K562 (cell line): ENCODE data around the gene ERAS. TPM values are rescaled to one million over a fixed set of nuclear protein-coding genes. Genes with fewer than 3 reads are reported as not detected.

Experiments used
- ASH1L ChIP-seq: fragments of 450-650 bp; IDR thresholded peaks from 2 replicates; pipeline ENCODE4 v1.6.1; 2018; ENCODE audit warnings: borderline replicate concordance, mild to moderate bottlenecking, low read depth; ENCODE audit not compliant: partially characterized antibody
- MCM3 ChIP-seq: fragments of 450-650 bp; IDR thresholded peaks from 2 replicates; pipeline ENCODE4 v1.6.1; 2016
- MXD1 ChIP-seq: fragments of 250-450 bp; sonication (Bioruptor Pico); IDR thresholded peaks from 2 replicates; pipeline ENCODE4 v1.8.0; 2021; ENCODE audit warnings: borderline replicate concordance, mild to moderate bottlenecking, moderate library complexity; ENCODE audit not compliant: poor library complexity, severe bottlenecking
- NBN ChIP-seq: fragments of 450-650 bp; IDR thresholded peaks from 2 replicates; pipeline ENCODE4 v1.6.1; 2016; ENCODE audit warnings: low read depth, mild to moderate bottlenecking
- PURB ChIP-seq: sonication (generic); formaldehyde crosslinking; IDR thresholded peaks from 2 replicates; pipeline ENCODE4 v1.9.0; 2021; ENCODE audit warnings: low read depth, mild to moderate bottlenecking, missing genetic modification reagents
- RAD21 ChIP-seq, 2 experiments: fragments of 250-450 bp in 1 of 2; fragments of 450-650 bp in 1 of 2; sonication (Bioruptor Pico) in 1 of 2; formaldehyde crosslinking in 1 of 2; IDR thresholded peaks in 1 of 2; conservative IDR thresholded peaks in 1 of 2; 2 replicates each; pipeline versions ENCODE4 v1.4.0 to v1.8.0; 2020 to 2022; ENCODE audit warnings: mild to moderate bottlenecking in 2 of 2, moderate library complexity in 1 of 2
- SAFB2 ChIP-seq: fragments of 200-400 bp; formaldehyde crosslinking; IDR thresholded peaks from 2 replicates; pipeline ENCODE4 v1.6.1; 2018; ENCODE audit warnings: borderline replicate concordance, low read length, low read depth, moderate library complexity; ENCODE audit not compliant: severe bottlenecking
- SMC3 ChIP-seq: conservative IDR thresholded peaks from 2 replicates; pipeline ENCODE4 v1.6.1; 2011; ENCODE audit warnings: low read depth, low read length, improper control_type of control experiment; ENCODE audit not compliant: insufficient read depth
- TCF3 ChIP-seq: sonication (generic); formaldehyde crosslinking; IDR thresholded peaks from 2 replicates; pipeline ENCODE4 v1.4.0; 2020; ENCODE audit warnings: mild to moderate bottlenecking, missing genetic modification reagents
- WHSC1 ChIP-seq: IDR thresholded peaks from one replicate; pipeline ENCODE4 v1.6.1; 2012; ENCODE audit warnings: low read length, control low read depth, inconsistent platforms
- ZNF263 ChIP-seq: sonication (generic); formaldehyde crosslinking; IDR thresholded peaks from 2 replicates; pipeline ENCODE4 v1.8.0; 2022; ENCODE audit warnings: mild to moderate bottlenecking, missing genetic modification reagents, borderline replicate concordance
- ZNF589 ChIP-seq: fragments of 200-800 bp; sonication (Bioruptor generic); IDR thresholded peaks from 2 replicates; pipeline ENCODE4 v1.6.1; 2016; ENCODE audit warnings: low read depth, missing genetic modification characterization, missing compliant biosample characterization
- polyA plus RNA-seq, 8 experiments: library from polyadenylated mRNA; depleted of rRNA in 4 of 8; stranded (reverse) in 5 of 8; unstranded in 3 of 8; fragments of >200 nt; fragmentation: Nextera tagmentation in 2 of 8; fragmentation: Illumina TruSeq in 1 of 8; extraction: Ambion mirVana in 2 of 8; extraction: Trizol in 1 of 8; gene quantifications; 2 replicates each; pipeline versions ENCODE4 v1.2.1 to v1.2.3, GENCODE V29; 2011 to 2014; ENCODE audit warnings: inconsistent platforms in 1 of 8, missing spikeins in 1 of 8
- total RNA-seq, 7 experiments: library from RNA; depleted of rRNA in 6 of 7; stranded (reverse); fragments of >200 nt in 6 of 7; fragmentation: Illumina TruSeq in 2 of 7; extraction: Trizol in 2 of 7; gene quantifications; 2 replicates each; pipeline versions ENCODE4 v1.2.1 to v1.2.3, GENCODE V29; 2011 to 2021; ENCODE audit warnings: low replicate concordance in 1 of 7
- TF ChIP-seq, protein P1 (sequence below): fragments of 450-650 bp; IDR thresholded peaks from 2 replicates; pipeline ENCODE4 v1.6.1; 2016; ENCODE audit warnings: mild to moderate bottlenecking, moderate library complexity
- TF ChIP-seq, protein P2 (sequence below): sonication (generic); formaldehyde crosslinking; IDR thresholded peaks from 2 replicates; pipeline ENCODE4 v1.5.0; 2020; ENCODE audit warnings: missing genetic modification reagents

The ERAS gene
- total and polyA plus RNA-seq, 9 of the 15 experiments (the other 6 are each of a cell fraction or from before 2014, with no cell fraction given), result 0.07 to 0.12 TPM; not detected in 7

DNA sequence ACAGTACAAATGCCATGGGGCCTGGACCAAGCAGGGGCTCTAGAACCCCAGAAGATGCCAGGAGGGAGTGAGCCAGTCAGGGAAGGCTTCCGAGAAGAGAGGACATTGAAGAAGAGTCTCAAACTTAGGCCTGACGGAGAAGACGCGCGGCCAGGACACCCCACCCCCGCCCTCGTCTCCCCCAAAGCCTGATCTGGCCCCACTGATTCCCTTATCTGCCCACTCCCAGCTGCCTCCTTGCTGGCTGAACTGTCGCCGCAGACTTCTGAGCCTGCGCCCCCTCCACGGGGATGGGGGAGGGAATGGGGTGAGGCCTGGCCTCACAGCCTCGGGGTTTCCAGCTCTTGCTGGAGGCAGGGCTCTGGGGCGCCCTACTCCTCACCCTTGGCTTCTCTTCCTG lies 43.5 kb upstream of the ERAS start (continued):
- TF ChIP-seq, protein P1, sequence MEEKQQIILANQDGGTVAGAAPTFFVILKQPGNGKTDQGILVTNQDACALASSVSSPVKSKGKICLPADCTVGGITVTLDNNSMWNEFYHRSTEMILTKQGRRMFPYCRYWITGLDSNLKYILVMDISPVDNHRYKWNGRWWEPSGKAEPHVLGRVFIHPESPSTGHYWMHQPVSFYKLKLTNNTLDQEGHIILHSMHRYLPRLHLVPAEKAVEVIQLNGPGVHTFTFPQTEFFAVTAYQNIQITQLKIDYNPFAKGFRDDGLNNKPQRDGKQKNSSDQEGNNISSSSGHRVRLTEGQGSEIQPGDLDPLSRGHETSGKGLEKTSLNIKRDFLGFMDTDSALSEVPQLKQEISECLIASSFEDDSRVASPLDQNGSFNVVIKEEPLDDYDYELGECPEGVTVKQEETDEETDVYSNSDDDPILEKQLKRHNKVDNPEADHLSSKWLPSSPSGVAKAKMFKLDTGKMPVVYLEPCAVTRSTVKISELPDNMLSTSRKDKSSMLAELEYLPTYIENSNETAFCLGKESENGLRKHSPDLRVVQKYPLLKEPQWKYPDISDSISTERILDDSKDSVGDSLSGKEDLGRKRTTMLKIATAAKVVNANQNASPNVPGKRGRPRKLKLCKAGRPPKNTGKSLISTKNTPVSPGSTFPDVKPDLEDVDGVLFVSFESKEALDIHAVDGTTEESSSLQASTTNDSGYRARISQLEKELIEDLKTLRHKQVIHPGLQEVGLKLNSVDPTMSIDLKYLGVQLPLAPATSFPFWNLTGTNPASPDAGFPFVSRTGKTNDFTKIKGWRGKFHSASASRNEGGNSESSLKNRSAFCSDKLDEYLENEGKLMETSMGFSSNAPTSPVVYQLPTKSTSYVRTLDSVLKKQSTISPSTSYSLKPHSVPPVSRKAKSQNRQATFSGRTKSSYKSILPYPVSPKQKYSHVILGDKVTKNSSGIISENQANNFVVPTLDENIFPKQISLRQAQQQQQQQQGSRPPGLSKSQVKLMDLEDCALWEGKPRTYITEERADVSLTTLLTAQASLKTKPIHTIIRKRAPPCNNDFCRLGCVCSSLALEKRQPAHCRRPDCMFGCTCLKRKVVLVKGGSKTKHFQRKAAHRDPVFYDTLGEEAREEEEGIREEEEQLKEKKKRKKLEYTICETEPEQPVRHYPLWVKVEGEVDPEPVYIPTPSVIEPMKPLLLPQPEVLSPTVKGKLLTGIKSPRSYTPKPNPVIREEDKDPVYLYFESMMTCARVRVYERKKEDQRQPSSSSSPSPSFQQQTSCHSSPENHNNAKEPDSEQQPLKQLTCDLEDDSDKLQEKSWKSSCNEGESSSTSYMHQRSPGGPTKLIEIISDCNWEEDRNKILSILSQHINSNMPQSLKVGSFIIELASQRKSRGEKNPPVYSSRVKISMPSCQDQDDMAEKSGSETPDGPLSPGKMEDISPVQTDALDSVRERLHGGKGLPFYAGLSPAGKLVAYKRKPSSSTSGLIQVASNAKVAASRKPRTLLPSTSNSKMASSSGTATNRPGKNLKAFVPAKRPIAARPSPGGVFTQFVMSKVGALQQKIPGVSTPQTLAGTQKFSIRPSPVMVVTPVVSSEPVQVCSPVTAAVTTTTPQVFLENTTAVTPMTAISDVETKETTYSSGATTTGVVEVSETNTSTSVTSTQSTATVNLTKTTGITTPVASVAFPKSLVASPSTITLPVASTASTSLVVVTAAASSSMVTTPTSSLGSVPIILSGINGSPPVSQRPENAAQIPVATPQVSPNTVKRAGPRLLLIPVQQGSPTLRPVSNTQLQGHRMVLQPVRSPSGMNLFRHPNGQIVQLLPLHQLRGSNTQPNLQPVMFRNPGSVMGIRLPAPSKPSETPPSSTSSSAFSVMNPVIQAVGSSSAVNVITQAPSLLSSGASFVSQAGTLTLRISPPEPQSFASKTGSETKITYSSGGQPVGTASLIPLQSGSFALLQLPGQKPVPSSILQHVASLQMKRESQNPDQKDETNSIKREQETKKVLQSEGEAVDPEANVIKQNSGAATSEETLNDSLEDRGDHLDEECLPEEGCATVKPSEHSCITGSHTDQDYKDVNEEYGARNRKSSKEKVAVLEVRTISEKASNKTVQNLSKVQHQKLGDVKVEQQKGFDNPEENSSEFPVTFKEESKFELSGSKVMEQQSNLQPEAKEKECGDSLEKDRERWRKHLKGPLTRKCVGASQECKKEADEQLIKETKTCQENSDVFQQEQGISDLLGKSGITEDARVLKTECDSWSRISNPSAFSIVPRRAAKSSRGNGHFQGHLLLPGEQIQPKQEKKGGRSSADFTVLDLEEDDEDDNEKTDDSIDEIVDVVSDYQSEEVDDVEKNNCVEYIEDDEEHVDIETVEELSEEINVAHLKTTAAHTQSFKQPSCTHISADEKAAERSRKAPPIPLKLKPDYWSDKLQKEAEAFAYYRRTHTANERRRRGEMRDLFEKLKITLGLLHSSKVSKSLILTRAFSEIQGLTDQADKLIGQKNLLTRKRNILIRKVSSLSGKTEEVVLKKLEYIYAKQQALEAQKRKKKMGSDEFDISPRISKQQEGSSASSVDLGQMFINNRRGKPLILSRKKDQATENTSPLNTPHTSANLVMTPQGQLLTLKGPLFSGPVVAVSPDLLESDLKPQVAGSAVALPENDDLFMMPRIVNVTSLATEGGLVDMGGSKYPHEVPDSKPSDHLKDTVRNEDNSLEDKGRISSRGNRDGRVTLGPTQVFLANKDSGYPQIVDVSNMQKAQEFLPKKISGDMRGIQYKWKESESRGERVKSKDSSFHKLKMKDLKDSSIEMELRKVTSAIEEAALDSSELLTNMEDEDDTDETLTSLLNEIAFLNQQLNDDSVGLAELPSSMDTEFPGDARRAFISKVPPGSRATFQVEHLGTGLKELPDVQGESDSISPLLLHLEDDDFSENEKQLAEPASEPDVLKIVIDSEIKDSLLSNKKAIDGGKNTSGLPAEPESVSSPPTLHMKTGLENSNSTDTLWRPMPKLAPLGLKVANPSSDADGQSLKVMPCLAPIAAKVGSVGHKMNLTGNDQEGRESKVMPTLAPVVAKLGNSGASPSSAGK, result no peak
- TF ChIP-seq SMC3, result 0 out of 2 replicates have a peak, but pooled peaks have one; percentile 6
- no peak for TF ChIP-seq PURB
- TF ChIP-seq ZNF263 (CRISPR knock-in tag), result peak; percentile 55; the same call in 1 of the 2 replicates
- TF ChIP-seq MXD1 (CRISPR knock-in tag), result no peak
- no peak for TF ChIP-seq WHSC1
- TF ChIP-seq RAD21 (CRISPR knock-in tag; conservative IDR thresholded peaks at IDR 0.05 in 1 of 2, IDR thresholded peaks at IDR 0.05 in 1 of 2), result peak; percentile 22 to 24; a peak in 2 of 4 replicates
- TF ChIP-seq ZNF589 (CRISPR knock-in tag), result peak; percentile 75; the same call in 1 of the 2 replicates
- TF ChIP-seq TCF3, result peak; percentile 96
- peak; percentile 66 for TF ChIP-seq NBN
- TF ChIP-seq MCM3, result no peak
- TF ChIP-seq ASH1L, result no peak
- TF ChIP-seq SAFB2, result no peak
- TF ChIP-seq, protein P2, sequence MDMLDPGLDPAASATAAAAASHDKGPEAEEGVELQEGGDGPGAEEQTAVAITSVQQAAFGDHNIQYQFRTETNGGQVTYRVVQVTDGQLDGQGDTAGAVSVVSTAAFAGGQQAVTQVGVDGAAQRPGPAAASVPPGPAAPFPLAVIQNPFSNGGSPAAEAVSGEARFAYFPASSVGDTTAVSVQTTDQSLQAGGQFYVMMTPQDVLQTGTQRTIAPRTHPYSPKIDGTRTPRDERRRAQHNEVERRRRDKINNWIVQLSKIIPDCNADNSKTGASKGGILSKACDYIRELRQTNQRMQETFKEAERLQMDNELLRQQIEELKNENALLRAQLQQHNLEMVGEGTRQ (CRISPR knock-in tag), result no peak
